HG03457 (cell line): Measurements from ENCODE around the gene SPATC1L.
"Not testable (repeated sequence)": the region's sequence is repeated elsewhere in the genome, so short reads cannot be mapped to it uniquely, and the experiment has no call there.

ENCODE experiments used
- ATAC-seq: cut with Tn5 transposase; IDR thresholded peaks from one replicate; pipeline ENCODE4 v1.9.1; 2021; ENCODE audit warnings: moderate number of reproducible peaks; ENCODE audit not compliant: unreplicated experiment

Gene SPATC1L

DNA sequence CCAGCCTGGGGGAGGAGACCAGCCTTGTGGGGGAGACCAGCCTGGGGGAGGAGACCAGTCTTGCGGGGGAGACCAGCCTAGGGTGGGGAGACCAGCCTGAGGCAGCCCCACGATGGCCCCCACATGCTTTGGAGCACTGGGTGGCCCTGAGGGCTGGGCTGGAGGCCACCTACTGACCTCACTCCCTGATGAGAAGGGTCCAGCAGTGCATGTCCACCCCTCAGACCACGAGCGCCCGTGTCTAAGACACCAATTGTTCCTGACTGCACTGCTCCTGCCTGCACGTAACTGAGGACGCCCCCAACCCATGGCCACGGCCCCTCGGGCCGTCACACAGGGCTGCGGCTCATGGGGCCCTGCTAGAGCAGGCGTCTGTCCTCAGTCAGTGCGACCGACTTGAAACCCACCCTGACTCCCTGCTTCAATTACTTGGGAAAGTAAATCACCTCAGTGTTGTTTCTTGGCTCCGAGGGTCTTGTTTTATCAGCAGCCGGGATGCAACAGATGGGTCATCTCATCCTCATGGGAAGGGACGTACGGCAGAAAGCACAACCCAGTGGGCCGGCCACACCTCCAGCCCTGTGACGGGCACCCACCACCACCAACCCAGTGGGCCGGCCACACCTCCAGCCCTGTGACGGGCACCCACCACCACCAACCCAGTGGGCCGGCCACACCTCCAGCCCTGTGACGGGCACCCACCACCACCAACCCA, at the start of gene SPATC1L:
SPATC1L (minus strand) TSS at position 550 of the 715 bp plus-strand sequence. CDS start 1,643 bp downstream, outside the sequence.
- no peak for ATAC-seq

DNA sequence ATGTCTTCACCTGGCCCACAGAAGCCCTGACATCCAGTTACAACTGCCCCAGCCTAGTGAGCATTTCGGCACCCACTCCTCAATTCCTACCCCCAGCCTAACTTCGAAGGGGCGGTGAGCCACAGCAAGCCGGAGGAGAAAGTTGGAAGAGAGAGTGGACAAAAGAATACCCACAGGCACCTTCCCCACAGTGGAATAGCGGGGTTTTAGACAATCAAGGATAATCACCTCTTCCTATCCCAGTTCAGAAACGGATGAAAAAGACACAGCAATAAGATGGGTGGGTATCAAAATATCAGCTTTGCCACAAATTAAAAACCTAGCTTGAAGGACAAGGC, 45.6 kb upstream of the SPATC1L start:
- ATAC-seq: no peak

DNA sequence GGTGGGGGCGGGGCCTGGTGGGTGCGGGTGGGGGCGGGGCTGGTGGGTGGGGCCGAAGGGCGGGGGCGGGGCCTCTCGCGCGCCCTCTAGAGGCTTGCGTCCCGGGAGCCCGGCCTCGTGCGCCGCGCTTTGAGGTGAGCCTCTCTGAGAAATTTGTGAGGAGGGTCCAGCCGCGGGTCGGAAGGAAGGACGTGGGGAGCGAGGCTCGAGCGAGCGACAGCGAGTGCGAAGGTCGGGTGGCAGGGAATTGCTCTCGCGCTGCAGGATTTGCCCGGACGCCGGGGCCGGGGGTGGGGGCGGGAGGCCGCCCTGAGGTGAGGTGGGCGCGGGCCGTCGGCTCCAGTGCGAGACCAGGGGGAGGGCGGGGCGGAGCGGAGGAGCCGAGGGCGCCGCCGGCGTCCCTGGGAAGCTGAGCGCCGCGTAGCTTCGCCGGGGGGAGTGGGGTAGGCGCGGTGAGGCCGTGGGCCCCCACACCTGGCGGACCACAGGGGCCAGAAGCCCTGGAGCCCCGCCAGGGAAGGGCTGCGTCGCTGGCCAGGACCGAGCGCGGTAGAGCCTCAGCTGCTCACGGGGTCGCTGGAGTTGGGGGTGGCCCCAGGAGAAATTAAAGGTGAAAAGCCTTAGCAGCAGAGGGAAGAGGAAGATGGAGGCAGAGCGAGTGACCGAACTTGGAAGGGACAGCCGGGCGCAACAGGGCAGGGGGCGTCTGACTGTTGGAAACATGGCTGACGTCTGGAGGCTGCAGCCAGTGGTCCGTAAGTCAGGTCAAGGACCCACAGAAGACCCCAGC, 45.1 kb upstream of the SPATC1L start:
- no peak for ATAC-seq

DNA sequence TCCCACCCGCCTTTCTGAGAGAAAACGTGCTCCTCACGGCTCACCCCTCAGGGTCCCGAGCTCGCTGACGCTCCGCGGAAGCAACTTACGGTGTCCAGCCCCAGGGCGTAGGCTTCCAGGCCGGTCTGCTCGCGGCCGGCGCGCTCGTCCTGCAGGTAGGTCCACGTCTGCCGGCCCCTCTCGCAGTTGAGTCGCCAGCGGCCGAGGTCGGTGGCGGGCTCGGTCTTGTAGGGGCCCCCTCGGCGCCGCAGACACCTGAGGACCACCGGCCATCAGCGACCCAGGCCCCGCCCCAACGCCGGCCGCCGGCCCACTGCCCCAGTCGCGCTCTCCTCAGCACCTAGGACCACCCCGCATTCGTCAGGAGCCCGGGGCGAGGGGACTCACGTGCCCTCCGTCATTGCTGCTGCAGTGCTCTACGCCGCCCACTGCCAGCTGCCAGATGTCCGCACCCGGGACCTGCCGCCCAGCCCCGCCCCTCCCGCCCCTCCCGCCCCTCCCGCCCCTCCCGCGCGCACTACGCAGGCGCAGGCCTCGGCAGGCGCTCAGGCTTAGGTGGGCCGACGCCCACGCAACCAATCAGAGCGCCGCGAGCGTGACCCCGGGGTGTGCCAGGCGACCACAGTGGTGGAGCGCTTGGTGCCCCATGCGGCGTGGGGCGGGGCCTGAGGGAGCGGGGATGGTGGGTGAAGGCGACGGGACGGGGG, 44.2 kb upstream of the SPATC1L start, which contains the start of gene LSS:
LSS (minus strand) TSS at position 430 of the 707 bp plus-strand sequence; CDS start at position 401, 29 bp downstream.
- peak; percentile 55 for ATAC-seq

DNA sequence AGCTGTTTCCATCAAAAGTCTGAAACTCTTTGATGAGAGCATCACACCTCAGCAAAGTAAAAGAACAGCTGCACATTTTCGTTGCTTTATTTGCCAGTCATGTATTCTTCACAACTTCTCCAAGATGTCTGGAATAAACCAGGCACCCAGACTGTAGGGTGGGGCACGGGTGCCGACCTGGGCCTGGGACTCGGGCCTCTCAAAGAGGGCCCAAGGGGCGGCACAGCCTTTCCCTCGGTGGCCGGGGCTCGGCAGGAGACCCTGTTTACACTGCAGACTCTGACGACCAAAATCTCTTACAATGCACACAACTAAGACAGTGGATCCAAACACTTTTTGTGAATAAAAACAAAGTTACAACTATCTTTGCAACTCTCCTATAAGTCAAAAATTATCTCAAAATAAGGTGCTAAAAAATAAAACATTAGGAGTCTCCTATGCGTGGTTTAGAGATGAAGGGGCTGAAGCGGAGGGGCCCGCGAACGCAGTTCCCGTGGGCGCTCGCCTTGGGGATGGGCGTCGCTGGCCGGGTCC, 43.6 kb upstream of the SPATC1L start:
- no peak for ATAC-seq

DNA sequence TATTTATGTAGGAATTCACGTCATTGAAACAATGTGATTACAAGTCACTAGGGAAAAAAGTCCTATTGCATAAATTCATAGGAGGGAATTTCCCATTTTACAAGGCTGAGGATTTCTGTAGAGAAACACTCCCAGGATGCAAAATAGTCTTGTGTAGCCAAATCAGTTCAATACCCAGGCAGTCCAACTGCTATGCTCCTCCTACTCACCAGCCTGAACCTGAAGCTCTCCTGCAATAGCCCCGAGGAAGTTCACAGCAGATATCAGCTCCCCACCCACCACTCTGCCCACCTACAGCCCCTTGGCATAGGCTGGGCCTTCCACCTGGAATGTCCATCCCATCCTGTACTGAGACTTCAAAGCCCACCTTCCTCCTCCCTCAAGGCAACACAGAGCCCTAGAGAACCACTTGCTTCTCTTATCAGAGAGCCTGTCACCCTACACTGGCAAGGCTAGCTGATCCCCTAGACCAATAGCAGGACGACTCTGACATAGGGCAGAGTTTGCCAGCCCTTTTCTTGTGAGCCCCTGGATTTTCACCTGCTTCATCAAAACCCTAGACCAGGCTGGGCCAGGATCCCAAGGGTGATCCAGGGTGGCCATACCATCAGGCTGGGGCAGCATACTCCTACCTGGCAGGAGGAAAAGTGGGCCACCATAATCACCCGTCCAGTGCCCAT, 42.8 kb upstream of the SPATC1L start:
- no peak for ATAC-seq

DNA sequence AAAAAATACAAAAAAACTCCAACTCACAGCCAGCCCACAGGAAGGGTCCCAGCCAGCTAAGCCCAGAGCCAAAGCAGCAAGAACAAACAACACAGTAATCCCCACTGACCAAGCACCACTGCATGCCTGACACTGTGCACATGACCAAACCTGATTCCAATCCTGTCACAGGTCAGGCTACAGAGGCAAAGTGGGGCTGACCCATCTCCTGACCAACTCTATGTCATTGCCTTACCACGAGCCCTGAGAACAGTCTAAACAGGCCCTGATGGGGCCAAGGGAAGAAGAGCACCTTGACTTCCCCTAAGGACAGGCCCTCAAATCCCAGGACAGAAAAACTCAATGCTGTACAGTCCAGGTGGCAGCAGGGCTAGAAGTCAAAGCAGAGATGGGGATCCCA, 41.9 kb upstream of the SPATC1L start:
- no peak for ATAC-seq

DNA sequence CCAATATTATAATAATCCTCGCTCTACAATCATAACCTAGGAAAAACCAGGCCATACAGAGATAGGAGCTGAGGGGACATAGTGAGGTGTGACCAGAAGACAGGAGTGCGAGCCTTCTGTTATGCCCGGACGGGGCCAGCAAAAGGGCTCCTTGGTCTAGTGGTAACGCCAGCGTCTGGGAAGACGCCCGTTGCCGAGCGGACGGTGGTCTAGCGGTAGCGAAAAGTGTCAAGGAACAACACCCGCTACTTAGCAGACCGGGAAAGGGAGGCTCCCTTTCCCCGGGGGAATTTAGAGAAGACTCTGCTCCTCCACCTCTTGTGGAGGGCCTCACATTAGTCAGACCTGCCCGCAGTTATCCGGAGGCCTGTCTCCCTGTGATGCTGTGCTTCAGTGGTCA, 39.4 kb upstream of the SPATC1L start:
- not testable (repeated sequence) for ATAC-seq

DNA sequence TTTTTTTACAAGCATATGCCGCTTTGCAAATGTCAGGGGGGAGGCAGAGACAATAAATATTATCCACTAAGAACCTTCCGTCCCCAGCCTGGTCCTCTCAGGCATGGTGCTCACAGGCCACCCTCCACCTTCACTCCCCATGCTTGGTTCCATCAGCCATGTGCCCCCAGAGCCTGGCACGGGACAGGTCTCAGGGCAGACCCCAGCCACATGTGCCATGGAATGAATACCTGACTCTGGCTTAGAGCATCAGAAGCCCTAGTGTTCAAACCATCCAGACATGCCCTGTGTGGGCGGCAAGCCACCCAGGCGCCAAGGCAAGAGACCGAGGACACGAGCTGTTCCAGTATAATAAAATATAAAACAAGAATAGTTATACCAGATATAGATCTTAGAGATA, 39.0 kb upstream of the SPATC1L start:
- ATAC-seq: no peak

DNA sequence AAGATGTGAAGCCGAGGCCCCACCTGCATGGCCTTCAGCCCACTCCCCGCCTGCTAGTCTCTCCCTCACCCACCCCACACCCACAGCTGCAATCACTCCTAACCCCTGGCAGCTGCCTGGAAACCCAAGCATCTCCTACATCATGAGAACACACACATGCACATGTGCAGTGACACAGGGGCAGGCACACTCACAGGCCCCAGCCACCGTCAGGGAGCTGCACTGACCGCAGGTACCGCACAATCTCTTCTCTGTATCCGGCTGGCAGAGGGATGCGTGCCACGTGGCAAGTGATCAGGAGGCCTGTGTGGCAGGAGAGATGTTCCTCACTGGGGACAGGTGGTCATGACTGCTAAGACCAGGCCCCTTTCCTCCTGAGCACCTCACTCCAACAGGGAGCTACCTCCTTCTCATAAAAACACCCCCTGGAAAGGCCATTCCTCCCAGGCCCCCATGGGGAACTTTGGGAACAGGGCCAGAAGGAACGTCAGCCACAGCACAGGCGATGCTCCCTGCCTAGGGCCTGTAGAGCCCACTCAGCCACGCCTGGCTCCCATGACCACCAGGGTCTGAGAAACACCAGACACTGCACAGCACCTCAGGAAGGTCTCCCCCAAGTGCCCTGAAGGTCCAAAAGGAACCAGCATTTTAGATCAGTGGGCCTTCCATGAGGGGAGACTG, 38.3 kb upstream of the SPATC1L start:
- no peak for ATAC-seq

DNA sequence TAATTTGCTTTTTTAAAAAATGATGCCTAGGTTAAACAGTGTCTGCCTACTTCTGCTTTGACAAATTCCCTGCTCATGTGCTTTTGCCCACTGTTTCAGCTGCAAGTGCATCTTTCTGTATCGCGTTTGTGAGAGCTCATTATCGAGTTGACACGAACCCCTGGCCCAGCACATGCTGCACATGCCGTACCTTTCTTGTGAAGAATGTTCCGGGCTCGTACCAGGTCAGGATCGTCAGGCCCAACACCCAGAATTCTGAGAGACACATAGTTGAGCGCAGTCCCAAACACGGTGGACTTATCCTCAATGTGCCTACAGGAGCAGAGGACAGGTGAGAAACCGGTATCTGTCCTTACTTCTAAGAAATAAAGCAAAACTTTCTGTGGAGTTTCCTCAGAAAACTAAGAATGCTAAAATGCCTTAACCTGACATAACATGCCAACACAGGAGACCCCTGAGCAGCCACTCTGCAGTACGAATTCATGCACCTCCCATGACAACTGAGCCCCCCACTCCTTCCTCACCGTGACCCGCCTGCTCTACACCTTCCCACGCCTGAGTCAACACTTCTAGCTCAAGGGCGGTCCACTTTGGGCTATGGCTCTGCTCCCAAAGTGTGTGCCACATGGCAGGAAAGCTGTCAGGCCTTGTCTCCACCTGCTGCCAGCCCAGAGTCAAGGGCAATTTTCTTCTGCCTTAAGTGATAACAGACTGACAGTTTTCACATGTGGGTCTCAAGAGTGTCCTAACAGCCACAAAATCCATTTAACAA, 37.6 kb upstream of the SPATC1L start:
- no peak for ATAC-seq

DNA sequence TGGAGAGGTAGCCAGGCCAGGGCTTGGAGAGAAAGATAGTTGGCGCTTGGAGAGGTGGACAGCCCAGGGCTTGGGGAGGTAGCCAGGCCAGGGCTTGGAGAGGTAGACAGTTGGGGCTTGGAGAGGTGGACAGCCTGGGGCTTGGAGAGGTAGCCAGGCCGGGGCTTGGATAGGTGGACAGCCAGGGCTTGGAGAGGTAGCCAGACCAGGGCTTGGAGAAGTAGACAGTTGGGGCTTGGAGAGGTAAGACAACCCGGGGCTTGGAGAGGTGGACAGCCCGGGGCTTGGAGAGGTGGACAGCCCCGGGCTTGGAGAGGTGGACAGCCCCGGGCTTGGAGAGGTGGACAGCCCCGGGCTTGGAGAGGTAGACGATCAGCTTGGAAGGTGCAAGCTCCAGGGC, 36.6 kb upstream of the SPATC1L start:
- ATAC-seq: no peak

DNA sequence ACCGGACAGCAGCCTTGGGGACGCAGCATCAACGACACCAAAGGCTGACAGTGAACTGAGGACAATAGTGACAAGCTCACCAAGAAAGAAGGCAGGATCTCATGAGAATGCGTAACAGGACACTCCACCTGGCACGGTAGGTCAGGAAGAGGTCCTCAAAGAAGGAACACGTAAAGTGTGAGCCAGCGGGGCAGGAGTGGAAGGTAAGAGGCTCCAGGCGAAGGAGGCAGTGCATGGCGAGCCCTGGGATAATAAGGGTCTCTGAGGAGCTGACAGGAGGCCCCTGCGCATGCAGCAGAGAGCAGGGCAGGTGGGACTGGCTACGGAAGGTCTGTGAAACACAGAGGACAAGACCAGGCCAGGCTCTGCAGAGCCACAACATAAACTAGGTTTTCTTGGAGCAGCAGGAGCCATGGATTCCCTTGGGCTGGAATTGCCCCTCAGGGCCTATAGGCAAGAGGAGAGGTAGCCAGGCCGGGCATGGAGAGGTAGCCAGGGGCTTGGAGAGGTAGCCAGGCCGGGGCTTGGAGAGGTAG, 36.1 kb upstream of the SPATC1L start:
- no peak for ATAC-seq

DNA sequence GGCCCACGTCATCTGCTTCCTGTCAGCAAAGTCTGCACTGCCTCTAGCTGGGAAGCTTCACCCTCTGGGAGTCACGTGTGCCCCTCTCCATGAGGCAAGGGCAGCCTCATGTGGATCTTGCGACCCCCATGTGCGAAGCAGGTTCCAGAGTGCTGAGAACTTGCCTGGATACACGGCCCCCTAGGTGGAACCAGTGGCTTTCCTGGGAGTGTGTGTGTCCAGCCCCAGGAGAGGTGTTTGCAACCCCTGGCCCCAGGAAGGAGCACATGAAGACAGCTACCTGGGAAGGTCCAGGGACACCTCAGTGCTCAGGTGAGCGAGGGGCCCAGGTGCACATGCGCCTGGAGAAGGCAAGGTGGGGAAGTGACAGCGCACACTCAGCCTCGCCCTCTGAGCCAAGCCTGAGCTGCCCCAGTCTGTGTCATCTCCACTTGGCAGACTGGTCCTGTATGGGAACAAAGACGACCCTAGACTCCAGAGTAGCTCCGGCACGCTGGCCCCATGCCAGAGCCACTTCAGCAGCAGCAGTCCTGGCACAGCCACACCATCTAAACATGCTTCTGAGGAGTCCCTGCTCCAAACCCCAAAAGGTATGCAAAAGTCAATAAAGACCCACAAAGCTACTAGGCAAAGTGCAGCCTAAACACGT, 35.5 kb upstream of the SPATC1L start:
- ATAC-seq: no peak

DNA sequence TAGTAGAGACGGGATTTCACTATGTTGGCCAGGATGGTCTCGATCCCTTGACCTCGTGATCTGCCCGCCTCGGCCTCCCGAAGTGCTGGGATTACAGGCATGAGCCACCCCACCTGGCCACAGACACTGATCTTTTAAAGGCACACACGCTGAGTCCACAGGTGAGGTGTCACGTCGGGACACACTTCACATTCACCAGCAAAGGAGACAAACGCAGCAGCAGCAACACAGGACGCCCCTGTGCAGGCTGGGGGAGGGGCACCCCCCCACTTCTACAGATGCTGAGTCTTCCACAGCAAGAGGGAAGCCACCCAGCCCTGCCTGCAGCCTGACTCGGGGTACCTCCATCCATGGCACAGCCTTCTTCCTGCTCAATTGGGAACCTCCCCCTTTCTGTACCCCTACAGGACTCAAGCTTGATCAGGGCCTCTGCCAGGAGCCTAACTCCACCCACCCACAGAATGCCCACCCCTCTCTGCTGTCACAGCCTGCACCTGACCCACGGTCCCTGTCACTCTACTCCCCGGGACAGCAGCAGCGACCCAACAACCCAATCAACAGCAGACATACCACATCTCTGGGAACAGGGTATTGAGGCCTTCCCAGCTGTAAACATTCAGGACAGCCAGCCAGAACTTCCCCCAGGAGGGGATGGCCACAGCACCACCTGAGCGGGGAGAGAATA, 34.8 kb upstream of the SPATC1L start:
- ATAC-seq: no peak

DNA sequence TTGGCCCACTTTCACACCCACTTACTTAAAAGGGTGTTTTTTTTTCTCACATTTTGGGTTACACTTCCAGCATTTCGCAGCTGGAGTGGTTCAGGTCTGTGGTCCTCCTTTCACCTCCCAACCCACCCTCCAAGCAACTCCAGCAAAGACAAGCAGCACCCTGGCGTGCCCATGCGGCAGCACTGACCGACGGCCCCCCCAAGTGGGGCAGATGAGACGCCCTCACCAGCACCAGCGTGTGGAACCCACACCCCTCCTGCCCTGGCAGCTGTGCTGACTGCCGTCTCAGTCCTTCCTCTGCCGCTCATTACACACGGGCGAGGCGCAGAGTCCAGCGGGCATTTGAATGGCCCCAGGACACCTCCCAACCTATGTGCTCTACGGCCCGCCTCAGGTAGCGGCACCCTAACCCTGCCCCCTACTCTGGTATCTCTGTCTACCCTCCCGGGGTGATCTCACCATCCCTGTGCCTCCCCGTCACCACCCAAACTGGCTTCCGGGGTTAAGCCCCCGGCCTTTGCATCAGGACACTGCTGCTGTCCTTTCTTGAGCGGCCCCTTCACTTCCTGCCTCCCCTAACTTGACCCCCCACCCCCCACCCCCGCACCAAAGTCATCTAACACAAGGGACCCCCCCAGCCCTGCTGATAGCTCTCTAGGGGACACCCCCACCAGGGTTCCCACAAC, 33.4 kb upstream of the SPATC1L start:
- ATAC-seq: no peak

DNA sequence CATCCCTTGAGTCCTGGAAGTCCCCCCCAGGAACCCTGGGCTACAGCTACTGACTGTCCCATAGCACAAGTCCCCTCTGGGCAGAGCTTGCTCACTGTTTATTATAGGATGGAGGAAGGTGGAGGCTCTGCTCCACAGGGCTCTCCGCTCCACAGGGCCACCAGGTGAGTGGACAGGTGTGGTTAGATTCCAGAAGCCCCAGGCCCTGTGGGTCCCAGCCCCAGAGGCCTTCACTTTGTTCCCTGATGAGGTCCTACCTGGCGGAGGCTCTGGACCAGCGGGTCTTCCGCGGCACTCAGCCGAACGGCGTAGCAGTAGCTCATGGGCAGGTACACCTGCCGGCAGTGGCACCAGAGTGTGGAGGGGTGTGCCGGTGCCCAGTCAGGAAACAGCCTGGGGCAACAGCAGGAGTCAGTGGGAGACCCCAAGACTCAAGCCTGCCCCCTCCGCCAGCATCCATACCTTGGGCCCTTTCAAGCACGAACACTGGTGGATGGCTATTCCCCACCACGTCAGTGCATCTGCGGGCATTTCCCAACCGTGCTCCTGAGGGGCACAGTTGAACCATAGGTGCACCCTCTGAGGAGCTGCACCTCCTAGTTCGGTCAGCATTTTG, 32.0 kb upstream of the SPATC1L start:
- ATAC-seq: no peak
